AG04449 (cell line): ENCODE results near the gene MYBPC1.
"Not testable (repeated sequence)": the region's sequence is repeated elsewhere in the genome, so short reads cannot be mapped to it uniquely, and the experiment has no call there.

Experiments
- CTCF ChIA-PET: fragments of 350-600 bp; formaldehyde crosslinking; extraction: SDS; loops from one replicate; lab custom pipeline; 2021; ENCODE audit warnings: antibody characterized with exemption; lab: Yijun Ruan, JAX
- POLR2A ChIA-PET: fragments of 400-600, 350-600 bp; formaldehyde crosslinking; extraction: SDS; loops from one replicate; lab custom pipeline; 2020; ENCODE audit warnings: antibody characterized with exemption, inconsistent platforms; lab: Yijun Ruan, JAX
- DNase-seq: peaks from one replicate; pipeline ENCODE4 v3.0.0-alpha.2; 2010; ENCODE audit warnings: low read depth, low spot score
- H3K4me3 ChIP-seq: 2 replicates; pipeline ENCODE4 v1.5.1; 2011; ENCODE audit warnings: low read depth, mild to moderate bottlenecking, control low read depth, low read length
- TF ChIP-seq, protein P1 (sequence below): IDR thresholded peaks from one replicate; pipeline ENCODE4 v1.5.1; 2011; ENCODE audit warnings: mild to moderate bottlenecking, moderate library complexity, low read length, control low read depth, inconsistent platforms; ENCODE audit not compliant: insufficient read depth; ENCODE audit errors: missing control alignments

Gene MYBPC1, protein sequence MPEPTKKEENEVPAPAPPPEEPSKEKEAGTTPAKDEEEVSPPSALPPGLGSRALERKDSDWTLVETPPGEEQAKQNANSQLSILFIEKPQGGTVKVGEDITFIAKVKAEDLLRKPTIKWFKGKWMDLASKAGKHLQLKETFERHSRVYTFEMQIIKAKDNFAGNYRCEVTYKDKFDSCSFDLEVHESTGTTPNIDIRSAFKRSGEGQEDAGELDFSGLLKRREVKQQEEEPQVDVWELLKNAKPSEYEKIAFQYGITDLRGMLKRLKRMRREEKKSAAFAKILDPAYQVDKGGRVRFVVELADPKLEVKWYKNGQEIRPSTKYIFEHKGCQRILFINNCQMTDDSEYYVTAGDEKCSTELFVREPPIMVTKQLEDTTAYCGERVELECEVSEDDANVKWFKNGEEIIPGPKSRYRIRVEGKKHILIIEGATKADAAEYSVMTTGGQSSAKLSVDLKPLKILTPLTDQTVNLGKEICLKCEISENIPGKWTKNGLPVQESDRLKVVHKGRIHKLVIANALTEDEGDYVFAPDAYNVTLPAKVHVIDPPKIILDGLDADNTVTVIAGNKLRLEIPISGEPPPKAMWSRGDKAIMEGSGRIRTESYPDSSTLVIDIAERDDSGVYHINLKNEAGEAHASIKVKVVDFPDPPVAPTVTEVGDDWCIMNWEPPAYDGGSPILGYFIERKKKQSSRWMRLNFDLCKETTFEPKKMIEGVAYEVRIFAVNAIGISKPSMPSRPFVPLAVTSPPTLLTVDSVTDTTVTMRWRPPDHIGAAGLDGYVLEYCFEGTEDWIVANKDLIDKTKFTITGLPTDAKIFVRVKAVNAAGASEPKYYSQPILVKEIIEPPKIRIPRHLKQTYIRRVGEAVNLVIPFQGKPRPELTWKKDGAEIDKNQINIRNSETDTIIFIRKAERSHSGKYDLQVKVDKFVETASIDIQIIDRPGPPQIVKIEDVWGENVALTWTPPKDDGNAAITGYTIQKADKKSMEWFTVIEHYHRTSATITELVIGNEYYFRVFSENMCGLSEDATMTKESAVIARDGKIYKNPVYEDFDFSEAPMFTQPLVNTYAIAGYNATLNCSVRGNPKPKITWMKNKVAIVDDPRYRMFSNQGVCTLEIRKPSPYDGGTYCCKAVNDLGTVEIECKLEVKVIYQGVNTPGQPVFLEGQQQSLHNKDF

DNA sequence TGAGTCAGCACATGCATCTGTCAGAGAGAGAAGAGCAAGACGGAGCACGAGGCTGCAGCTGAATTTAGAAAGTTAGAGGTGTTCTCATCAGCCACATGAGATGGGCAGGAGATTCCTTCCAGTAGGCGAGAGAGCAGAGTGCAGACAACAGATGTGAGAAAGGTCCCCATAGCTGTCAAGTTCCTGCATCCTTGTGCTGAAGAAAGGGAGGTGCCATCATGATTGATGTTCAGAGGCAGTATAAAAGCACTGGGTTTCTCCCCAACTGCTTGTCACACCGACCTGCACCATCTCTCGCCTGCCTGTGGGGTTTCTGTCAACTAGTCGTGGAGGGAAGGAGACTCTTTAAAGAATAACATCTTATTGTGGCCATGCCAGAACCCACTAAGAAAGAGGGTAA lies at the start of gene MYBPC1:
Gene MYBPC1 (plus strand): TSS at position 272 of the 400 bp plus-strand sequence. CDS start 100 bp downstream, at position 372.
- no peak within 1 kb of the TSS for H3K4me3 ChIP-seq
- POLR2A ChIA-PET: no interaction called here
- no peak for DNase-seq
- CTCF ChIA-PET: no interaction called here
- TF ChIP-seq, protein P1, sequence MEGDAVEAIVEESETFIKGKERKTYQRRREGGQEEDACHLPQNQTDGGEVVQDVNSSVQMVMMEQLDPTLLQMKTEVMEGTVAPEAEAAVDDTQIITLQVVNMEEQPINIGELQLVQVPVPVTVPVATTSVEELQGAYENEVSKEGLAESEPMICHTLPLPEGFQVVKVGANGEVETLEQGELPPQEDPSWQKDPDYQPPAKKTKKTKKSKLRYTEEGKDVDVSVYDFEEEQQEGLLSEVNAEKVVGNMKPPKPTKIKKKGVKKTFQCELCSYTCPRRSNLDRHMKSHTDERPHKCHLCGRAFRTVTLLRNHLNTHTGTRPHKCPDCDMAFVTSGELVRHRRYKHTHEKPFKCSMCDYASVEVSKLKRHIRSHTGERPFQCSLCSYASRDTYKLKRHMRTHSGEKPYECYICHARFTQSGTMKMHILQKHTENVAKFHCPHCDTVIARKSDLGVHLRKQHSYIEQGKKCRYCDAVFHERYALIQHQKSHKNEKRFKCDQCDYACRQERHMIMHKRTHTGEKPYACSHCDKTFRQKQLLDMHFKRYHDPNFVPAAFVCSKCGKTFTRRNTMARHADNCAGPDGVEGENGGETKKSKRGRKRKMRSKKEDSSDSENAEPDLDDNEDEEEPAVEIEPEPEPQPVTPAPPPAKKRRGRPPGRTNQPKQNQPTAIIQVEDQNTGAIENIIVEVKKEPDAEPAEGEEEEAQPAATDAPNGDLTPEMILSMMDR: no peak

DNA sequence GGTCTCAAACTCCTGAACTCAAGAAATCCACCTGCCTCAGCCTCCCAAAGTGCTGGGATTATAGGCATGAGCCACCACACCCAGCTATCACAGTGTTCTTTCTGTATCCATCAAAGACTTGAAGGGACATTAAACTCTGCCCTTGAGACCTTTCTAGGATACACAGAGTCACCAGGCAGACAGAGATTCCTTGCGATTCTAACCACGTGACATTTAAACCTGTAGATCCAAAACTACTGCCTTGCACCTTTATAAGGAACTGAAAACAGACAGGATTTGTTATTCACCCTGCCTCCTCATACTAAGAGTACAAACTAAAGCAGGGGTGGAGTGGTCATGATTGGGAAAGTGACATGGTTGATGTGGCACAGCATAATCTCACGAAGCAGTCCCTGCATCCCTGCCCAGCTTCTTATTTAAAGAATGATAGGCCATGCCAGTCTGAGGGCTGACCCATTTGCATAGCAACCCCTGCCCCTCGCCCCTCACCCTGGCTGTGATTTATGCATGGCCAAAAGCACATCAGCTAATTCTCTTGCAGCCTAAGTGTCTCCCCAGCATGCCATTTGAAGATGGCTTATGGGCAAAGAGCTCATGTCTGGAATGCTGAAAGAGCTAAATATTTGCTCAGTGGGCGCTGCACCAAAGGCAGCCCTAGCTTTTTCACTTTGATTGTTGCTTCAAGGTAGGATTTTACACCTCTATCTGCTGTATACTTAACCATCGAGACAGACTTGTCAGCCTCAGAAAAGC lies 43.2 kb upstream of the MYBPC1 start:
- POLR2A ChIA-PET: no interaction called here
- CTCF ChIA-PET: no interaction called here
- H3K4me3 ChIP-seq: no peak overlapping the region
- TF ChIP-seq, protein P1: no peak
- DNase-seq: no peak

DNA sequence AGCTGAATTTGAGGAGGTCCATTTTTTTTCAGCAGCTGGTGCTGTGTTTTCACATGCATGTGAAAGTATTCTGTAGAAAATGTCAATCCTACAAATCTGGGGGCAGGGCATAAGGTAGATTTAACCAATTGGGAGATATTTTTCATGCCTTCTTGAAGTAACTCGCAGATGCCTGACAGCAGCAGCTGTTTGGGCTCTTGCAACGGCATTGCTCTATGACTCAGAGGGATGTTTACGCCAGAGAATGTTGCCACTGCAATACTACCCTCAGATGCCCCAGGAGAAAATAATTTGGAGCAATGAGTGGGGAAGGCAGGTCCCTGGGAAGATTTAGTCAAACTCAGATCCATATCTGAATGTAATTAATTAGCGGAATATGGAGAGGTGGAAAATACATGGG lies 42.5 kb upstream of the MYBPC1 start:
- CTCF ChIA-PET: no interaction called here
- no peak for DNase-seq
- POLR2A ChIA-PET: no interaction called here
- TF ChIP-seq, protein P1: no peak
- H3K4me3 ChIP-seq: no peak overlapping the region

DNA sequence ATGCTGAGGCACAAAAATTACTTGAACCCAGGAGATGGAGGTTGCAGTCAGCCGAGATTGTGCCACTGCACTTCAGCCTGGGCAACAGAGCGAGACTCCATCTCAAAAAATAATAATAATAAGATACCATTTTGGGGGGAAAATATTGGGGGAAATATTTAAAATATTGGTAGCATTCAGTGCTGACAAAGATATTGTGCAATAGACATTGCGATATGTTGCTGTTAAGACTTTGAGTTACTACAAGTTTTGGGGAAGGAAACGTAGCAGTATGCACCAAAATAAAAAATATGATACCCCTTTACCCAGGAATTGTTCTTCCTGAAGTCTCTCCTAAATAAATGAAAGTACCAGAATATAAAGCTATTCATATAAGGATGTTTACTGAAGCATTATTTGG lies 37.7 kb upstream of the MYBPC1 start:
- H3K4me3 ChIP-seq: no peak overlapping the region
- POLR2A ChIA-PET: no interaction called here
- TF ChIP-seq, protein P1: no peak
- DNase-seq: no peak
- CTCF ChIA-PET: no interaction called here

DNA sequence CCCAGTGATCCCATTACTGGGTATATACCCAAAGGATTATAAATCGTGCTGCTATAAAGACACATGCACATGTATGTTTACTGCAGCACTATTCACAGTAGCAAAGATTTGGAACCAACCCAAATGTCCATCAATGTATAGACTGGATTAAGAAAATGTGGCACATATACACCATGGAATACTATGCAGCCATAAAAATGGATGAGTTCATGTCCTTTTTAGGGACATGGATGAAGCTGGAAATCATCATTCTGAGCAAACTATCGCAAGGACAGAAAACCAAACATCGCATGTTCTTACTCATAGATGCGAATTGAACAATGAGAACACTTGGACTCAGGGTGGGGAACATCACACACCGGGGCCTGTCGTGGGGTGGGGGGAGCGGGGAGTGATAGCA lies 36.0 kb upstream of the MYBPC1 start:
- DNase-seq, CTCF ChIA-PET, H3K4me3 ChIP-seq, POLR2A ChIA-PET: not testable (repeated sequence)

DNA sequence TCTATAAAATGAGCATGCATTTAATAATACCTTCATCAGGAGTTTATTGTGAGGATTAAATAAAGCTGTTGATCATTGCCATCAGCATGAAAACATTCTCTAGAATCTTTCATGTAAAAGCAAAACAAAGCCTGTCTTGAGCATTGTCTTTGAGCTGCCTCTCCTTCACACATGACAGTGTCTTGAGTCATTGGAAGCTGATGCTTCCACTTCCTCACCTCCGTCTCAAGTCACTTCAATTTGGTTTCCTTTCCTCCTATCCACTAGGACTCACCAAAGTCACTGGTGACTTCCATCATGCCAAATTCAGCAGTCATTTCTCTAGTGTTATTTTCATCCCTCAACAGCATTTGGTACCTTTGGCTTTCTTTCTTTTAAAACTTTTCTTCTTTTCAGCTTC lies 31.6 kb upstream of the MYBPC1 start:
- TF ChIP-seq, protein P1: no peak
- POLR2A ChIA-PET: no interaction called here
- no peak overlapping the region for H3K4me3 ChIP-seq
- DNase-seq: no peak
- CTCF ChIA-PET: no interaction called here
